ENCODE data around the gene PRSS1.
"Not testable (repeated sequence)": the region's sequence is repeated elsewhere in the genome, so short reads cannot be mapped to it uniquely, and the experiment has no call there.

PRSS1 gene

GRCh38 chr7:142773937-142774744, 24.9 kb downstream of the PRSS1 start:
- no peak for DNase-seq

- DNase-seq, result no peak
Measured at GRCh38 chr7:142774826-142775225, 25.6 kb downstream of the PRSS1 start.

GRCh38 chr7:142775351-142776115, 26.3 kb downstream of the PRSS1 start:
- DNase-seq, result not testable (repeated sequence)

GRCh38 chr7:142776206-142776844, 27.1 kb downstream of the PRSS1 start:
- no peak for DNase-seq

- not testable (repeated sequence) for DNase-seq
Measured at GRCh38 chr7:142776845-142777225, 27.6 kb downstream of the PRSS1 start.

- no peak for DNase-seq
Measured at GRCh38 chr7:142777318-142777717, 28.0 kb downstream of the PRSS1 start.

- DNase-seq, result peak; percentile 32
Measured at GRCh38 chr7:142782922-142783900, 33.9 kb downstream of the PRSS1 start.

GRCh38 chr7:142784096-142784495, 34.8 kb downstream of the PRSS1 start:
- DNase-seq, result no peak

- DNase-seq, result no peak
Measured at GRCh38 chr7:142784716-142785115, 35.4 kb downstream of the PRSS1 start.

- DNase-seq, result peak; percentile 59
Measured at GRCh38 chr7:142785841-142786250, 36.6 kb downstream of the PRSS1 start.

- no peak for DNase-seq
Measured at GRCh38 chr7:142787034-142787768, 37.9 kb downstream of the PRSS1 start.

GRCh38 chr7:142787783-142788182, 38.5 kb downstream of the PRSS1 start:
- no peak for DNase-seq

GRCh38 chr7:142788303-142789289, 39.3 kb downstream of the PRSS1 start:
- DNase-seq, result no peak

GRCh38 chr7:142789441-142789840, 40.2 kb downstream of the PRSS1 start:
- DNase-seq, result no peak

- no peak for DNase-seq
Measured at GRCh38 chr7:142790056-142790455, 40.8 kb downstream of the PRSS1 start.

GRCh38 chr7:142790555-142790954, 41.3 kb downstream of the PRSS1 start:
- no peak for DNase-seq

- no peak for DNase-seq
Measured at GRCh38 chr7:142791502-142791901, 42.2 kb downstream of the PRSS1 start.

- no peak for DNase-seq
Measured at GRCh38 chr7:142792129-142792528, 42.9 kb downstream of the PRSS1 start.

- DNase-seq, result no peak
Measured at GRCh38 chr7:142792593-142792992, 43.3 kb downstream of the PRSS1 start.

- no peak for DNase-seq
Measured at GRCh38 chr7:142793156-142793555, 43.9 kb downstream of the PRSS1 start.

All from activated gamma-delta T cell (primary cell).